ENCODE measurements around the gene FOLH1.
"Not testable (repeated sequence)": the region's sequence is repeated elsewhere in the genome, so short reads cannot be mapped to it uniquely, and the experiment has no call there.

Gene FOLH1

GRCh38 chr11:49175378-49175777, 33.0 kb downstream of the FOLH1 start:
- DNase-seq: not testable (repeated sequence)

DNA sequence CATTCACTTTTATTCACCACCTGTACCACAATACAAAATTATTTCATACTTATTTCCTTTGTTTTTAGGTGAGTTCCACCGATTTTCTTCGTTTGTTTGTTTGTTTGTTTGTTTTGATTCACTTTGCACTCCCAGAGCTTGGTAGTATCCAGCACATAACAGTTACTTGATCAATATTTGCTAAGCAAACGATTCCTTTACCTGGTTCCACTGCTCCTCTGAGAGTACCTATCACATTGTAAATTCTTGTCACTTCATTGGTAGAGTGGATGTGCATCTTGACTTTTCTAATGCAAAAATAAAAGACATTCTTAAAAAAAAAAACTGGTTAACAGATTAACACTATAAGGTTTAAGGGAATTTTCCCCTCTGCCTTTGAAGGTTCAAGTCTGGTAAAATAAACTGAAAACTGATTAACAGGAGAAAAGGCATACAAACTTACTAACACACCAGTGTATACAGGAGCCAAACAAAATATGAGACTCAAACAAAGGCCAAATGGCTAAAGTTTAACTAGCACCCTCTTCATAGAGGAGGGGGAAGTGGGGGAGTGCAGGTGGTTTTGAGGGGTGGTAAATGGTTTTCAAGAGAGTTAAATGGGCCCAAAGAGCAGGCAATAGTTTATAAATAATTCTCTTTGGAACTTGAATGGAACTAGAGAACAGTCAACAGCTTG, 33.6 kb downstream of the FOLH1 start:
- DNase-seq: not testable (repeated sequence)

DNA sequence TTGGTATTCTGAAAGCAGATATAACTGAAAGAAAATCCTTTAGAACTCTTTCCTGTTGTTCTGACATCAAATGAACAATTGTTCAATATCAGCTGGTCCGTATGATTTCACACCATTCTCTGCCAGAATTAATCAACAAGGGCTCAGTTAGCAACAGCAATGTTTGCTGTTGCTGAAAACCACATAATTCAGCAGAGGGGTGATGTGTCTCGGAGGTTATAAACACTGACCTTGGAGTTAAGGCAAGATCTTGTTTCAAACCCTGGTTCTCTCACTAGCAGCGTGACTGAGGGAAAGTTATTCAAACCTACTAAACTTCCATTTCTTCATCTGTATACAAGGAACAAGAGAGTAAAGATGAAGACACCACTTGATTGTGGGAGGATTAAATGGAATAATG, 36.8 kb downstream of the FOLH1 start:
- not testable (repeated sequence) for DNase-seq

DNA sequence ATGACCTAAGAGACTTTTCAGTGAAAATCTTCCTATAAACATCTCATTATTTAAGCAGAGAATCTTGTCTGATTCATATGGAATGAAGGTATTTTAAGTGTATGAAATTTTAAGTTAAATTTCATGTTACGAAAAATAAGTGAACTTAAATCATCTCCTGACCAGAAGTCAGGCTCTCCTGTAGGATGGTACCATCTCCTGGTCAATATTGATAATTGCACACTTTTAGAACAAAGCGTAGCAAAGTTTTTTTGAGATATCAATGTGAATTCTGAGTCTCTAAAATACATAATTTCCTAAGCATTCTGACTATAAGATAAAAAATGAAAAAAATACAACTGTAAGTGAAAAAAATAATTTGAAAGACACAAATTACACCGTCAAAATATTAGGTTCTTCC, 38.8 kb downstream of the FOLH1 start:
- not testable (repeated sequence) for DNase-seq

GRCh38 chr11:49168992-49169391, 39.4 kb downstream of the FOLH1 start:
- not testable (repeated sequence) for DNase-seq

- no peak for DNase-seq
These were observed 57.2 kb downstream of the FOLH1 start for GRCh38 chr11:49151211-49151610.

DNA sequence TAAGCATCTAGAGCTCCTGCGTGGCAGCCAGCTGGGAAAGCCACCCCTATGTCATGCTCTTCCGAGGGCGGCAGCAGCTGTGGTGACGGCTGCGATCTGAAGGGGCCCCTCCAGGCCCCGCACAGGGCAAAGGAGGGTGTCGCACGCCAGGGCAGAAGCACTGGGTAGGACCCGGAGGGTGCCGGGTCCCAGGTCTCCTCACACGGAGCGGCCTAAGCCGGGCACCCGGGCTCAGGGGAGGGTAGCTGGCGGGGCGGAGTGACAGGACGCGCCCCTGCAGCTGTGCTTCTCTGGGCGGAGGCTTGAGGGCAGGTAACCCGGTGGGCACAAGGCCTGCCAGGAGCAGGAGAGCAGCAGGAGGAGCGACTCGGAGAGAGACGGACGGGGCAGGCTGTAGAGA, 106.0 kb downstream of the FOLH1 start:
- not testable (repeated sequence) for DNase-seq
